ENCODE data around the gene GCDH.

- TF ChIP-seq CTCF (IDR thresholded peaks at IDR 0.05): peak in 2 of 6 experiments; percentile 0 to 11
- TF ChIP-seq POLR2A (IDR thresholded peaks at IDR 0.05): no peak
Measured at GRCh38 chr19:12885749-12886650, 5.0 kb upstream of the GCDH start.
